Measurements from ENCODE around the gene IRAK2.
"Not testable (repeated sequence)": the region's sequence is repeated elsewhere in the genome, so short reads cannot be mapped to it uniquely, and the experiment has no call there.

GRCh38 chr3:10266936-10267335 is 102.2 kb downstream of the IRAK2 start:
- TF ChIP-seq CTCF, POLR2A, POLR2AphosphoS5 (IDR thresholded peaks at IDR 0.05): not testable (repeated sequence)
